Brain microvascular endothelial cell (primary cell): ENCODE measurements around the gene SLC25A30.
"Not testable (repeated sequence)": the region's sequence is repeated elsewhere in the genome, so short reads cannot be mapped to it uniquely, and the experiment has no call there.

Source experiments
- DNase-seq: peaks from one replicate; pipeline ENCODE4 v3.0.0-alpha.2; 2020
- H3K27ac ChIP-seq: fragments of 250-450 bp; sonication (Bioruptor Pico); 2 replicates; pipeline ENCODE4 v1.5.1; 2020; ENCODE audit warnings: mild to moderate bottlenecking, moderate library complexity
- H3K27me3 ChIP-seq: fragments of 250-450 bp; sonication (Bioruptor Pico); replicated peaks from 2 replicates; pipeline ENCODE4 v1.5.1; 2020; ENCODE audit warnings: mild to moderate bottlenecking
- H3K36me3 ChIP-seq: fragments of 250-450 bp; sonication (Bioruptor Pico); replicated peaks from 2 replicates; pipeline ENCODE4 v1.5.1; 2020; ENCODE audit warnings: mild to moderate bottlenecking
- H3K4me3 ChIP-seq: 2 replicates; pipeline ENCODE4 v1.5.1; 2011; ENCODE audit warnings: low read depth, mild to moderate bottlenecking, control low read depth, low read length, moderate library complexity
- in situ Hi-C: cut with HindIII; loops from 2 replicates; pipeline ENCODE4 v1.10.0; 2017; ENCODE audit warnings: low sequenced_read_pairs, low pct_ligation_motif_present
- TF ChIP-seq, protein P1 (sequence below): IDR thresholded peaks from 2 replicates; pipeline ENCODE4 v1.5.1; 2011; ENCODE audit warnings: low read depth, mild to moderate bottlenecking, moderate library complexity, low read length, control low read depth, inconsistent platforms; ENCODE audit errors: missing control alignments

SLC25A30 gene

DNA sequence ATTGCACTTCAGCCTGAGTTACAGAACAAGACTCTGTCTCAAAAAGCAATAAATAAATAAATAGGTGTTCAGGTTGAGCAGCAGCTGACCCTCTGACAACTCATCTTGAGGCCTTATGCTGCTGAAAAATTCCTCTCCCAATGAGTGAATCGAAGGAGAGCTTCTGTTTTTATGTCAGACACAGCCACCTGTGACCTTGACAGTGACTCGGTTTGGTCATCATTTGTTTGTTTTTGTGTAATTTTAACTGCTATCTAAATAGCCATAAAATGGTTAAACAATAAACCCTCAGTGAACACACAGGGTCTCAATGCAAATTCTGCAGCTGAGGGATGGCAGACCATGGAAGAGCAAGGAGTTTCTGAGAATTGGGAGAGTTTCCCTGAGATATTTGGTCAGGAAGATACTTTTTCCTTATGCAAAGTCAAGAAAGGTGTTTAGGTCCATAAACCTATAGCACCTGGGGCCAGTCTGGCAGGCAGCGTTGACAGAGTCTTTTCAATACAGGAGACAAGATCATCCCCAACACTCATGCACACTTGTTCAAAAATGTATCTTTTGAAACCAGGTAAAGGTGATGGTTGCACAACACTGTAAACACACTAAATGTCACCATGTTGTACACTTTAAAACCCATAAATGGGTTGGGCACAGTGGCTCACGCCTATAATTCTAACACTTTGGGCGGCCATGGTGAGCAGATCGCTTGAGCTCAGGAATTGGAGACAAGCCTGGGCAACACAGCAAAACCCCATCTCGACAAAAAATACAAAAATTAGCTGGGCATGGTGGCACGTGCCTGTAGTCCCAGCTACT is 16.6 kb upstream of the SLC25A30 start:
- in situ Hi-C loops = no loop called here
- no peak for DNase-seq
- no peaks in the 10 kb centered on the region for H3K27me3 ChIP-seq
- H3K27ac ChIP-seq = no peak overlapping the region
- no peaks in the 10 kb centered on the region for H3K36me3 ChIP-seq
- H3K4me3 ChIP-seq = no peak overlapping the region
- TF ChIP-seq, protein P1, sequence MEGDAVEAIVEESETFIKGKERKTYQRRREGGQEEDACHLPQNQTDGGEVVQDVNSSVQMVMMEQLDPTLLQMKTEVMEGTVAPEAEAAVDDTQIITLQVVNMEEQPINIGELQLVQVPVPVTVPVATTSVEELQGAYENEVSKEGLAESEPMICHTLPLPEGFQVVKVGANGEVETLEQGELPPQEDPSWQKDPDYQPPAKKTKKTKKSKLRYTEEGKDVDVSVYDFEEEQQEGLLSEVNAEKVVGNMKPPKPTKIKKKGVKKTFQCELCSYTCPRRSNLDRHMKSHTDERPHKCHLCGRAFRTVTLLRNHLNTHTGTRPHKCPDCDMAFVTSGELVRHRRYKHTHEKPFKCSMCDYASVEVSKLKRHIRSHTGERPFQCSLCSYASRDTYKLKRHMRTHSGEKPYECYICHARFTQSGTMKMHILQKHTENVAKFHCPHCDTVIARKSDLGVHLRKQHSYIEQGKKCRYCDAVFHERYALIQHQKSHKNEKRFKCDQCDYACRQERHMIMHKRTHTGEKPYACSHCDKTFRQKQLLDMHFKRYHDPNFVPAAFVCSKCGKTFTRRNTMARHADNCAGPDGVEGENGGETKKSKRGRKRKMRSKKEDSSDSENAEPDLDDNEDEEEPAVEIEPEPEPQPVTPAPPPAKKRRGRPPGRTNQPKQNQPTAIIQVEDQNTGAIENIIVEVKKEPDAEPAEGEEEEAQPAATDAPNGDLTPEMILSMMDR = no peak

DNA sequence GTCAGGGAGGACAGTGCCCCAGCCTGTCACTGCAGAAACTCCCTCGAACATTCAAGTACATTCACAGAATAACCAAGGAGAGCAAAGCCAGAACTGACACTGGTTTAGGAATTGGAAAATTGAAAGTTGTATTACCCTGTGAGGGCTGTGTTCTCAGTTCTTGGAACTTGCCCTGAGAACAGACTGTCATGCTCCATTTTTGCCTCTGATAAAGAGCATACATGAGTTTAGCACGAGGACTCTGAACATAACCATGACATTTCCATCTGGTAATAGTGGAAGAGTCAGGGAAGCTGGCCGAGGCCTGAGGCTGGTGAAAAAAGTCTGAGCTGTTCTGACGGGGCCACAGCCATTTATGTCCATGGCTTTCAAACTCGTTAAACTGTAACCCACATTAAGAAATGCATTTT is 15.2 kb upstream of the SLC25A30 start:
- in situ Hi-C loops = no loop called here
- Histone ChIP-seq H3K27ac (no peak overlapping the region), H3K27me3 (no peaks in the 10 kb centered on the region), H3K4me3 (no peak overlapping the region), H3K36me3 (no peaks in the 10 kb centered on the region)
- TF ChIP-seq, protein P1 = no peak
- DNase-seq = no peak

DNA sequence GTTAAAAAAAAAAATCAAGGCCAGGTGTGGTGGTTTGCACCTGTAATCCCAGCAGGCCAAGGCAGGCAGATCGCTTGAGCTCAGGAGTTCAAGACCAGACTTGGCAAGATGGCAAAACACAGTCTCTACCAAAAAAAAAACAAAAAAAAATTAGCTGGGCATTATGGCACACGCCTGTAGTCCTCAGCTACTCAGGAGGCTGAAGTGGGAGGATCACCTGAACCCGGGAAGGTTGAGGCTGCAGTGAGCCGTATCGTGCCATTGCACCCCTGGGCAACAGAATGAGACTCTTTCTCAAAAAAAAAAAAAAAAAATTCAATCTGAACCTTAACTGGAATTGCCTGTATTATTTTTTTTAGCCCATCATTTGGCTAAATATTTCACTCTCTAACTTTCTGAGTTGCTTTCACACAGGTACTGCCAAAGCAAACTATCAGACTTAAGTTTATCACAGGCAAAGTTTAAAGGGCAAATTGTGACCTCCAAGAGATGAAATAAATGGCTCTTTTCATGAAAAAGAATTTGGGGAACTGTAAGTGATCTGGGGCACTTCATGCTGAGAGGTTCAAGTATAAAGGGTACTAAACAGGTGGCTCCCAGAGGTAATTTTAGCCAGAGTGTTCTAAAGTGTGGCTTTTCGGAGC is 14.7 kb upstream of the SLC25A30 start:
- Histone ChIP-seq H3K4me3 (no peak overlapping the region), H3K27me3 (no peaks in the 10 kb centered on the region), H3K36me3 (no peaks in the 10 kb centered on the region), H3K27ac (no peak overlapping the region)
- in situ Hi-C loops = no loop called here
- TF ChIP-seq, protein P1 = no peak
- DNase-seq = no peak

DNA sequence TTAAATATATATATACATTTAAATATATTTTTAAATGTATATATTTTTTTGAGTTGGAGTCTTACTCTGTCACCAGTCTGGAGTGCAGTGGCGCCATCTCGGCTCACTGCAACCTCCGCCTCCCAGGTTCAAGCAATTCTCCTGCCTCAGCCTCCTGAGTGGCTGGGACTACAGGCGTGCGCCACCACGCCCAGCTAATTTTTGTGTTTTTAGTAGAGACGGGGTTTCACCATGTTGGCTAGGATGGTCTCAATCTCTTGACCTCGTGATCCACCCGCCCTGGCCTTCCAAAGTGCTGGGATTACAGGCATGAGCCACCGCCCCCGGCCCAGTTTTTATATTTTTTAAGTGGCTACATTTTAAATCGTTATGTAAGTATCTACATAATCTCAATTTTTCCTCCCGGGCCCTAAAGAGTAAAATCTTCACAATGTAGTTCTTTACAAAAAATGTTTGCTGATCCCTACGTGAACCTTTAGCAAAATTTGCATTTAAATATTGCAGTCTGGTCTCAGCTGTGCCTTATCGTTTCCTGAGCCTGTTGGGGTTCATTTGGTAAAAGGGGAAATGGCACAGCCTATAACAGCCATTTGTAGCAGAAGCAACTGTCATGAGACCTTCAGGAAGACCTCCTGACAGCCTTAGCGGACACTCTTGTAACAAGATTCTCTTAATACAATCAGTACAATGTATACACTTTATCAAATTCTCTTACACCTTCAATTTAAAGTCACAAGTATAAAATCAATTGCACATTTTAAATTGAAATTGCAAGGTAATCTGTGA is 8.1 kb upstream of the SLC25A30 start:
- H3K4me3 ChIP-seq, DNase-seq, H3K36me3 ChIP-seq, H3K27ac ChIP-seq, H3K27me3 ChIP-seq, in situ Hi-C loops: not testable (repeated sequence)

DNA sequence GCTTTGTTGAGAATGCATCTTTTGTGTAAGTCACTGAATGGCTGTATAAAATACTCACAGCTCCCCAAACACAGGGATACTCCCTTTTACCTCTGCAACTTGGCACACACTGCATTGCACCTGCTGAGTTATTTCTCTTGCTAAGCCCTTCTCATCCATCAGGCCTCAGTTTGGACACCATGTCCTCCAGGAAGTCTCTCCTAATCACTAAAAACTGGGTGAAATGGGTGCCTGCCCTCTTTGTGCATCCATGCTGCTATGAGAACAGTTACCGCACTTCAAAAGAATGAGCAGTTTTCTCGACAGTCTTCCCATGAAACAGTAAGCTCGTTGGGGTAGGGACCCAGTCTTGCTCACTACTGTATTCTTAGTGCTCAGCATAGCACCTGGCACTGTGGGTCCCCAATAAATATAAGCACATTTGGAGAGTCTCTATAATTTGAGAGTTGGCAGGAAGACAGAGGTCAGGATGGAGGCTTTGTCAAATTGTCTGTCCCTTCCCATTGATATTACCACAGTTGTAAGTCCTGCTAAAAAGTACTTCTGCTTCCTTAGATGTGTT is 4.6 kb upstream of the SLC25A30 start:
- no peak for DNase-seq
- no peak overlapping the region for H3K27ac ChIP-seq
- H3K4me3 ChIP-seq = no peak overlapping the region
- H3K27me3 ChIP-seq = no peaks in the 10 kb centered on the region
- TF ChIP-seq, protein P1 = no peak
- in situ Hi-C loops = no loop called here
- no peaks in the 10 kb centered on the region for H3K36me3 ChIP-seq

DNA sequence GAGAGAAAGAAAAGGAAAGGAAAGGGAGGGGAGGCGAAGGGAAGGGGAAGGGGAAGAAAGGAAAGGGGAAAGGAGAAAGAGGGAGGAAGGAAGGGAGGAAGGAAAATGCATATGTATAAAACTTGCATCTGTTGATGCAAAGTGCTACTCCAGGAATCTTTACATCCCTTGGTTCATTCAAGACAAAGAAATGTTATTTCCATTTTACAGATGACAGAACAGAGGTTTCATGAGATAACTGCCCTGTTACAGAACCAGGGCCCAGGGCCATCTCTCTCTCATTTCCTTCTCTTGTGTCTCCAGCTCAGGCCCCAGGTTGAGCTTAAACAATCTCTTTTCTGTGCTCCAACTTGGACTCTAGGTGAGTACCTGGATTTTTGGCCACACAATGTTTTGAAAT is 1.8 kb upstream of the SLC25A30 start:
- TF ChIP-seq, protein P1 = no peak
- Histone ChIP-seq H3K4me3 (no peak overlapping the region), H3K27me3 (no peaks in the 10 kb centered on the region), H3K27ac (no peak overlapping the region), H3K36me3 (no peaks in the 10 kb centered on the region)
- DNase-seq = no peak
- in situ Hi-C loops = no loop called here

DNA sequence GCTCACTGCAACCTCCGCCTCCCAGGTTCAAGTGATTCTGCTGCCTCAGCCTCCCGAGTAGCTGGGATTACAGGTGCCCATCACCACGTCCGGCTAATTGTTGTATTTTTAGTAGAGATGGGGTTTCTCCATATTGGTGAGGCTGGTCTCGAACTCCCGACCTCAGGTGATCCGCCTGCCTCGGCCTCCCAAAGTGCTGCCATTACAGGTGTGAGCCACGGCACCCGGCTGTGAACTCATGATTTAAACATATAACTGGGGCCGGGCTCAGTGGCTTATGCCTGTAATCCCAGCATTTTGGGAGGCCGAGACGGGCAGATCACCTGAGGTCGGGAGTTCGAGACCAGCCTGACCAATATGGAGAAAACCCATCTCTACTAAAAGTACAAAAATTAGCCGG is 1.2 kb upstream of the SLC25A30 start:
- DNase-seq, in situ Hi-C loops, H3K27me3 ChIP-seq, H3K4me3 ChIP-seq, H3K36me3 ChIP-seq, H3K27ac ChIP-seq: not testable (repeated sequence)
